ENCODE measurements around the gene LDLRAD1. TPM values are rescaled to one million over a fixed set of nuclear protein-coding genes. Genes with fewer than 3 reads are reported as not detected.

Gene LDLRAD1, protein sequence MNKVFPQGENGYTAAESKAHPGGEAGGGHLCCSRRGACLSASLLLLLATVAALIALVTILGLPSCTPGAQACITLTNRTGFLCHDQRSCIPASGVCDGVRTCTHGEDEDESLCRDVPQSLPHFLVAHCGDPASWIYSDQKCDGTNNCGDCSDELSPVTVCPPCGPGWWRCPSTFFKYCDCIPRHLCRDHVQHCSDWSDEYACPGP
- total RNA-seq, result not detected in 2 replicates

DNA sequence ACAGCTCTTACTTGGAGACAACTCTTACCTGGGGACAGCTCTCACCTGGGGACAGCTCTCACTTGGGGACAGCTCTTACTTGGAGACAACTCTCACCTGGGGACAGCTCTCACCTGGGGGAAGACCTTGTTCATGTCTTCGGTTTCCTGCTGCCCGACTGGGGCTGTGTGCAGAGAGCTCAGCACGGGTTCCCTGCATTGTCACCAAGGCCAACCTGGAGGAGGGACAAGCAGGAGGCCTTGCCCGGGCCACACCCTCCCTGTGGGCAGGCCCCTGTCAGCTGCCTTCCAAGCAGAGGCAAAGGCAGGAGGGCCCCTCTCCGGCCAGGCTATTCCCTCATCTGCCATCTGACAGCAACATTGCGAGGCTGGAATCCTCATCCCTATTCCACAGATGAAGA, at the start of gene LDLRAD1:
LDLRAD1 (minus strand) TSS at position 208 of the 400 bp plus-strand sequence; CDS start at position 134, 74 bp downstream.

DNA sequence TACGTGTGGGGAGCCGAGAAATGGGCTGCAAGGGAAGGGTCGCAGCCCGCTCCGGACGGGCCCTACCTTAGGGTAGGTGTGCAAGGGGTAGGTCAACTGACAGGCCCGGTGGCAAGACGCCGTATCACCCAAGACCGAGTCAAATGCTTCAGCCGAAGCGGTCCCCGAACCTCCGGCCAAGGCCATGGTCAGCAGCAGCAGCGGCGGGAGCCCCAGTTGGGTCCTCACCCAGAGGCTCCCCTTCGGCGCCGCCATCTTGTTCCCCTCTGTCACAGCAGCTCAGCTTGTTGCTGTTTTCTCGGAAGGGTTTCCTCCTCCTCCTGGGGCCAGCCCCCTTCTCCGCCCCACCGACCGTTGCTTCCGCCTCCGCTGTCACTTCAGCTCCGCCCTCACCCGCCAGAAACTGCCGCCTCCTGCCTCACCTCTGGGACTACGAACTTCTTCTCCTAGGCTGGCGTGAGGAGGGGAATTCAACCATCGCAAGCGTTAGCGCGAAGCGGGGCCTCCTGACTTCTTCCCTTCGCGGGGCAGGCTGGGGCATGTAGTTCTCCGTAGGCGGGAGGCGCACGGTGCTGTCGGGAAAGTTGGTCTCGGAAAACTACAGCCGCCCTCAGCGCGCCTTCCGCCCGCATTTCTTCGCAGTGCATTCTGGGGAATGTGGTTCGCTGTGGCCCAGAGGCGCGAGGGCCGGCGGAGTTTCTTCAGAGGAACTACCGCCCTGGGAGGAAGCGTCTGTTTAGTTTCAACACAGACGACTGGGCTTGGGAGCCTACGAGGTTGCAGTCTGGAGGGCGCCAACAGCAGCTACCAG, 35.2 kb upstream of the LDLRAD1 start, which contains the start of the genes TCEANC2 and TMEM59:
TCEANC2 (plus strand) TSS at position 675 of the 811 bp plus-strand sequence. CDS start 815 bp downstream, outside the sequence.
TMEM59 (minus strand) TSS at position 271 of the 811 bp plus-strand sequence; CDS start at position 255, 16 bp downstream.

Other genes starting within 250 kb of the LDLRAD1 start
- gene NDC1, start 179.9 kb downstream of the LDLRAD1 start, total RNA-seq, result 14.6 and 25.1 TPM in 2 replicates
- gene YIPF1, start 128.4 kb downstream of the LDLRAD1 start, total RNA-seq, result 15.1 and 17.4 TPM in 2 replicates
- not detected in 2 replicates for gene DIO1, start 124.0 kb downstream of the LDLRAD1 start, total RNA-seq
- gene IFT25, start 72.5 kb downstream of the LDLRAD1 start, total RNA-seq, result 15.3 and 16.4 TPM in 2 replicates
- gene LRRC42, start 71.8 kb downstream of the LDLRAD1 start, total RNA-seq, result 19.8 and 21.9 TPM in 2 replicates
- gene TMEM59, start 35.0 kb upstream of the LDLRAD1 start, total RNA-seq, result 189 and 340 TPM in 2 replicates
- gene TCEANC2, start 35.4 kb upstream of the LDLRAD1 start, total RNA-seq, result 2.2 and 2.7 TPM in 2 replicates
- gene CDCP2, start 134.8 kb upstream of the LDLRAD1 start, total RNA-seq, result not detected in 2 replicates
- gene CYB5RL, start 181.8 kb upstream of the LDLRAD1 start, total RNA-seq, result 3.4 and 4.1 TPM in 2 replicates
- gene MRPL37, start 182.0 kb upstream of the LDLRAD1 start, total RNA-seq, result 44.0 and 51.0 TPM in 2 replicates